A549 (cell line): ENCODE measurements around the gene MYO10.

ENCODE experiments used
- CBX2 ChIP-seq: fragments of 200-600 bp; sonication (generic); IDR thresholded peaks from 2 replicates; pipeline ENCODE4 v1.6.1; 2016; ENCODE audit warnings: low read depth, mild to moderate bottlenecking, borderline replicate concordance
- CHD2 ChIP-seq: fragments of 150-350 bp; IDR thresholded peaks from 2 replicates; pipeline ENCODE4 v1.6.1; 2014; ENCODE audit warnings: low read length; ENCODE audit not compliant: partially characterized antibody
- CHD4 ChIP-seq: fragments of 200-600 bp; sonication (generic); IDR thresholded peaks from 2 replicates; pipeline ENCODE4 v1.6.1; 2016; ENCODE audit warnings: antibody characterized with exemption, mild to moderate bottlenecking, borderline replicate concordance
- CTCF ChIP-seq: fragments of >200 bp; sonication (Bioruptor Twin); formaldehyde crosslinking; IDR thresholded peaks from 3 replicates; pipeline ENCODE4 v1.5.1; 2016
- EHMT2 ChIP-seq: fragments of 200-600 bp; sonication (generic); IDR thresholded peaks from 2 replicates; pipeline ENCODE4 v1.6.1; 2016; ENCODE audit warnings: antibody characterized with exemption, low read depth, mild to moderate bottlenecking, moderate library complexity
- KDM1A ChIP-seq: fragments of 200-600 bp; sonication (generic); IDR thresholded peaks from 2 replicates; pipeline ENCODE4 v1.6.1; 2016; ENCODE audit warnings: low read depth, mild to moderate bottlenecking
- MAX ChIP-seq: IDR thresholded peaks from 2 replicates; pipeline ENCODE4 v1.6.1; 2012
- PHF8 ChIP-seq: fragments of 200-600 bp; sonication (generic); IDR thresholded peaks from 2 replicates; pipeline ENCODE4 v1.6.1; 2016; ENCODE audit warnings: low read depth, mild to moderate bottlenecking, antibody characterized with exemption, moderate library complexity, borderline replicate concordance
- POLR2A ChIP-seq: IDR thresholded peaks from 2 replicates; pipeline ENCODE4 v1.6.1; 2012; ENCODE audit warnings: mild to moderate bottlenecking, low read length
- RAD21 ChIP-seq, 2 experiments: fragments of >200 bp in 1 of 2; sonication (Bioruptor Twin) in 1 of 2; formaldehyde crosslinking in 1 of 2; IDR thresholded peaks in 1 of 2; conservative IDR thresholded peaks in 1 of 2; 2 replicates in 1 of 2; 3 replicates in 1 of 2; pipeline ENCODE4 v1.6.1; 2012 to 2018; ENCODE audit warnings: inconsistent platforms in 1 of 2
- RCOR1 ChIP-seq: fragments of 150-350 bp; IDR thresholded peaks from 2 replicates; pipeline ENCODE4 v1.6.1; 2014; ENCODE audit warnings: antibody characterized with exemption, low read length, low read depth
- USF2 ChIP-seq: fragments of 450-650 bp; IDR thresholded peaks from 2 replicates; pipeline ENCODE4 v1.6.1; 2014; ENCODE audit warnings: antibody characterized with exemption

- TF ChIP-seq POLR2A (no peak), CTCF (no peak), PHF8 (no peak), CHD2 (no peak), USF2 (no peak), RAD21 (conservative IDR thresholded peaks at IDR 0.05 in 1 of 2, IDR thresholded peaks at IDR 0.05 in 1 of 2) (no peak), KDM1A (no peak), MAX (no peak), EHMT2 (no peak), CBX2 (no peak), CHD4 (no peak), RCOR1 (no peak)
These were observed 193.2 kb downstream of the MYO10 start for GRCh38 chr5:16742938-16743337.
